AG04450 (cell line): ENCODE results near the gene PSMC3IP. TPM values are rescaled to one million over a fixed set of nuclear protein-coding genes. Genes with fewer than 3 reads are reported as not detected.
"Not testable (repeated sequence)": the region's sequence is repeated elsewhere in the genome, so short reads cannot be mapped to it uniquely, and the experiment has no call there.

Source experiments
- CTCF ChIA-PET: fragments of 300-600, 350-600 bp; formaldehyde crosslinking; extraction: SDS; loops from one replicate; lab custom pipeline; 2022; ENCODE audit warnings: antibody characterized with exemption, inconsistent platforms; lab: Charles Lee
- POLR2A ChIA-PET: fragments of 350-600 bp; formaldehyde crosslinking; extraction: SDS; loops from one replicate; lab custom pipeline; 2021; ENCODE audit warnings: antibody characterized with exemption, inconsistent platforms; lab: Yijun Ruan, JAX
- DNase-seq: peaks from one replicate; pipeline ENCODE4 v3.0.0-alpha.2; 2011; ENCODE audit warnings: low read depth, low spot score
- H3K27ac ChIP-seq: one replicate; pipeline ENCODE4 v1.5.1; 2012; ENCODE audit warnings: low read depth, low read length, control low read depth
- H3K27me3 ChIP-seq: one replicate; pipeline ENCODE4 v1.6.0; 2012; ENCODE audit warnings: low read length; ENCODE audit not compliant: control insufficient read depth, insufficient read depth
- H3K4me3 ChIP-seq: 2 replicates; pipeline ENCODE4 v1.5.1; 2011; ENCODE audit warnings: mild to moderate bottlenecking, low read depth, low read length, control low read depth
- H3K9me3 ChIP-seq: 2 replicates; pipeline ENCODE4 v1.5.1; 2012; ENCODE audit warnings: low read length; ENCODE audit not compliant: control insufficient read depth, insufficient read depth
- CTCF ChIP-seq: IDR thresholded peaks from 2 replicates; pipeline ENCODE4 v1.5.1; 2011; ENCODE audit warnings: low read depth, low read length, control low read depth, inconsistent platforms
- polyA plus RNA-seq: library from polyadenylated mRNA; depleted of rRNA; stranded (reverse); fragments of >200 nt; gene quantifications from 2 replicates; pipeline ENCODE4 v1.2.3, GENCODE V29; 2011

PSMC3IP gene
- polyA plus RNA-seq, 1 experiment, result 5.1 TPM

GRCh38 chr17:42617956-42618431 is 40.5 kb upstream of the PSMC3IP start:
- TF ChIP-seq CTCF, result no peak
- DNase-seq, result no peak
- Histone ChIP-seq H3K27ac (no peak overlapping the region), H3K4me3 (no peak overlapping the region), H3K27me3 (peaks cover 3% of the 10 kb centered on the region), H3K9me3 (no peaks in the 10 kb centered on the region)
- ChIA-PET POLR2A (interaction anchor here (1.2 kb wide), 1 partner anchor 43 kb away, joined by 3 read pairs; no protein-coding TSS in a partner anchor), CTCF (no interaction called here)

GRCh38 chr17:42613699-42614295 is 36.3 kb upstream of the PSMC3IP start:
- ChIA-PET POLR2A (no interaction called here), CTCF (no interaction called here)
- Histone ChIP-seq H3K27me3 (no peaks in the 10 kb centered on the region), H3K9me3 (no peaks in the 10 kb centered on the region; the same call in 1 of the 2 replicates), H3K4me3 (no peak overlapping the region), H3K27ac (no peak overlapping the region)
- no peak for TF ChIP-seq CTCF
- DNase-seq, result no peak

GRCh38 chr17:42612013-42612412 is 34.5 kb upstream of the PSMC3IP start:
- TF ChIP-seq CTCF, result no peak
- no peak overlapping the region for H3K27ac ChIP-seq
- DNase-seq, result no peak
- no peaks in the 10 kb centered on the region; the same call in 1 of the 2 replicates for H3K9me3 ChIP-seq
- ChIA-PET POLR2A (no interaction called here), CTCF (no interaction called here)
- no peaks in the 10 kb centered on the region for H3K27me3 ChIP-seq
- H3K4me3 ChIP-seq, result no peak overlapping the region

- H3K27ac ChIP-seq, result peak overlapping the region; percentile 82
- not testable (repeated sequence) for DNase-seq, H3K9me3 ChIP-seq, H3K27me3 ChIP-seq
- ChIA-PET POLR2A (interaction anchor here (0.5 to 2.5 kb wide), 8 partner anchors 12 to 613 kb away, joined by 3 to 12 read pairs (median 4); partner anchors contain the start of gene PLEKHH3), CTCF (interaction anchor here (0.6 to 1.9 kb wide), 6 partner anchors 12 to 304 kb away, joined by 3 to 10 read pairs (median 4); partner anchors contain the start of gene PLEKHH3)
- H3K4me3 ChIP-seq, result peak overlapping the region; percentile 84
These were observed 32.6 kb upstream of the PSMC3IP start for GRCh38 chr17:42609814-42610801.

GRCh38 chr17:42609182-42609813 is 31.8 kb upstream of the PSMC3IP start, which contains the start of the genes RETREG3 and TUBG1:
Gene RETREG3 (minus strand): TSS chr17:42609374. CDS start chr17:42609324, 50 bp downstream.
Gene TUBG1 (plus strand): TSS chr17:42609683. CDS start chr17:42609738, 55 bp downstream.
- H3K27ac ChIP-seq, result peak within 1 kb of the TSS; percentile 82
- POLR2A ChIA-PET, result interaction anchor here (0.5 to 2.5 kb wide), 10 partner anchors 11 to 904 kb away, joined by 3 to 12 read pairs (median 4); partner anchors contain the start of gene PLEKHH3
- H3K27me3 ChIP-seq, result no peaks in the 10 kb centered on the region
- peak; percentile 99 for DNase-seq
- no peaks in the 10 kb centered on the region; the same call in 1 of the 2 replicates for H3K9me3 ChIP-seq
- TF ChIP-seq CTCF, result no peak; the same call in 1 of the 2 replicates
- peak within 1 kb of the TSS; percentile 98 for H3K4me3 ChIP-seq
- CTCF ChIA-PET, result interaction anchor here (0.6 to 1.9 kb wide), 5 partner anchors 11 to 304 kb away, joined by 3 to 10 read pairs (median 4); partner anchors contain the start of gene PLEKHH3
